HCT116 (cell line): ENCODE measurements around the gene CHST1. TPM values are rescaled to one million over a fixed set of nuclear protein-coding genes. Genes with fewer than 3 reads are reported as not detected.

Experiments
- ATAC-seq: fragments of 200-7000 bp; cut with Tn5 transposase; 2 replicates; pipeline ENCODE4 v1.9.1; 2020; ENCODE audit warnings: mild to moderate bottlenecking, moderate library complexity
- BruUV-seq: library from RNA; stranded (reverse); fragments of 400-500 nt; replicated peaks from 2 replicates; lab custom pipeline; 2021; lab: Mats Ljungman, UMichigan
- CTCF ChIA-PET: fragments of 300-600 bp; sonication (Branson Sonifier 250); formaldehyde crosslinking; loops from one replicate; lab custom pipeline; 2021; ENCODE audit warnings: antibody characterized with exemption; lab: Charles Lee
- POLR2A ChIA-PET: fragments of 300-600, 350-600 bp; sonication (Branson Sonifier 250); formaldehyde crosslinking; loops from one replicate; lab custom pipeline; 2021; ENCODE audit warnings: antibody characterized with exemption; lab: Charles Lee
- RAD21 ChIA-PET, 2 experiments: fragments of 300-600 bp; sonication (Branson Sonifier 250); formaldehyde crosslinking; loops; one replicate each; lab custom pipeline; 2023; ENCODE audit warnings: low total read pairs in 2 of 2; ENCODE audit not compliant: uncharacterized antibody in 2 of 2, unreplicated experiment in 2 of 2, low non-redundant PET in 1 of 2; lab: Charles Lee
- DNase-seq: peaks from one replicate; pipeline ENCODE4 v3.0.0-alpha.2; 2010; ENCODE audit warnings: low read depth, low spot score
- H2AFZ ChIP-seq: fragments of 200-600 bp; shearing (Covaris generic), sonication (generic); 2 replicates; pipeline ENCODE4 v1.6.1; 2017; ENCODE audit warnings: low read depth, mixed run types, mixed read lengths, antibody characterized with exemption, low read length; ENCODE audit not compliant: poor library complexity, severe bottlenecking
- H3K27ac ChIP-seq: 2 replicates; pipeline ENCODE4 v1.5.1; 2012; ENCODE audit warnings: low read depth, low read length
- H3K27me3 ChIP-seq: fragments of 200-600 bp; sonication (generic); 2 replicates; pipeline ENCODE4 v1.6.1; 2016; ENCODE audit warnings: mixed run types, low read length, mixed read lengths; ENCODE audit not compliant: insufficient read depth
- H3K36me3 ChIP-seq, 2 experiments: fragments of 200-500 bp in 1 of 2; fragments of 200-600 bp in 1 of 2; sonication (Bioruptor generic) in 1 of 2; sonication (generic) in 1 of 2; 2 replicates each; pipeline versions ENCODE4 v1.5.1 to v1.6.1; 2014 to 2016; ENCODE audit warnings: low read length in 2 of 2, inconsistent platforms in 1 of 2, mixed read lengths in 1 of 2, mixed run types in 1 of 2; ENCODE audit not compliant: insufficient read depth in 2 of 2, control insufficient read depth in 1 of 2
- H3K4me1 ChIP-seq, 2 experiments: fragments of 200-600 bp in 1 of 2; sonication (generic) in 1 of 2; 2 replicates each; pipeline versions ENCODE4 v1.5.1 to v1.6.1; 2012 to 2017; ENCODE audit warnings: low read length in 2 of 2, inconsistent platforms in 1 of 2, mild to moderate bottlenecking in 1 of 2, mixed read lengths in 1 of 2, mixed run types in 1 of 2, moderate library complexity in 1 of 2; ENCODE audit not compliant: insufficient read depth in 2 of 2, control insufficient read depth in 1 of 2
- H3K4me2 ChIP-seq: fragments of 200-600 bp; sonication (generic); 2 replicates; pipeline ENCODE4 v1.6.1; 2017; ENCODE audit warnings: mixed run types, low read length, mixed read lengths
- H3K4me3 ChIP-seq, 2 experiments: fragments of 200-600 bp in 1 of 2; sonication (generic) in 1 of 2; replicated peaks in 1 of 2; 2 replicates each; pipeline ENCODE4 v1.5.1; 2011 to 2016; ENCODE audit warnings: low read length in 2 of 2, control low read depth in 1 of 2, low read depth in 1 of 2, mild to moderate bottlenecking in 1 of 2, mixed read lengths in 1 of 2, mixed run types in 1 of 2
- H3K79me2 ChIP-seq: fragments of 200-600 bp; sonication (generic); 2 replicates; pipeline ENCODE4 v1.6.1; 2017; ENCODE audit warnings: mild to moderate bottlenecking, mixed run types, low read length, moderate library complexity, mixed read lengths; ENCODE audit not compliant: insufficient read depth
- H3K9ac ChIP-seq: fragments of 200-600 bp; sonication (generic); 2 replicates; pipeline ENCODE4 v1.6.1; 2016; ENCODE audit warnings: low read length, mixed read lengths
- H3K9me2 ChIP-seq: fragments of 200-600 bp; sonication (generic), shearing (Covaris generic); 2 replicates; pipeline ENCODE4 v1.6.1; 2017; ENCODE audit warnings: mixed run types, mild to moderate bottlenecking, moderate library complexity; ENCODE audit not compliant: insufficient read depth
- H3K9me3 ChIP-seq, 2 experiments: fragments of 200-500 bp in 1 of 2; fragments of 200-600 bp in 1 of 2; sonication (Bioruptor generic) in 1 of 2; sonication (generic) in 1 of 2; 2 replicates each; pipeline ENCODE4 v1.6.1; 2014 to 2017; ENCODE audit warnings: low read length in 2 of 2, mixed read lengths in 2 of 2, inconsistent platforms in 1 of 2, low read depth in 1 of 2, mild to moderate bottlenecking in 1 of 2, mixed run types in 1 of 2, moderate library complexity in 1 of 2; ENCODE audit not compliant: control insufficient read depth in 1 of 2, insufficient read depth in 1 of 2
- H4K20me1 ChIP-seq: fragments of 200-600 bp; sonication (generic), shearing (Covaris generic); 2 replicates; pipeline ENCODE4 v1.6.1; 2017; ENCODE audit warnings: mixed run types, mild to moderate bottlenecking, moderate library complexity; ENCODE audit not compliant: insufficient read depth
- CBX3 ChIP-seq: IDR thresholded peaks from 2 replicates; pipeline ENCODE4 v1.6.1; 2012; ENCODE audit warnings: low read depth
- CTCF ChIP-seq, 3 experiments: fragments of 200-600 bp in 1 of 3; sonication (generic) in 1 of 3; IDR thresholded peaks in 2 of 3; conservative IDR thresholded peaks in 1 of 3; 2 replicates each; pipeline ENCODE4 v1.5.1; 2012 to 2017; ENCODE audit warnings: low read depth in 2 of 3, low read length in 2 of 3, antibody characterized with exemption in 1 of 3, borderline replicate concordance in 1 of 3, control low read depth in 1 of 3, mild to moderate bottlenecking in 1 of 3, mixed read lengths in 1 of 3, mixed run types in 1 of 3, moderate library complexity in 1 of 3; ENCODE audit not compliant: insufficient read depth in 1 of 3
- FOSL1 ChIP-seq: IDR thresholded peaks from 2 replicates; pipeline ENCODE4 v1.6.1; 2012; ENCODE audit warnings: low read depth
- JUND ChIP-seq: IDR thresholded peaks from 2 replicates; pipeline ENCODE4 v1.6.1; 2012
- POLR2A ChIP-seq: IDR thresholded peaks from 2 replicates; pipeline ENCODE4 v1.7.0; 2011; ENCODE audit warnings: borderline replicate concordance; ENCODE audit not compliant: insufficient read depth, insufficient read length; ENCODE audit errors: extremely low read depth
- POLR2AphosphoS5 ChIP-seq: IDR thresholded peaks from 2 replicates; pipeline ENCODE4 v1.6.1; 2011; ENCODE audit warnings: mild to moderate bottlenecking, low read depth, low read length, moderate library complexity
- REST ChIP-seq: IDR thresholded peaks from 2 replicates; pipeline ENCODE4 v1.6.1; 2012; ENCODE audit warnings: low read depth
- SP1 ChIP-seq: IDR thresholded peaks from 2 replicates; pipeline ENCODE4 v1.6.1; 2012; ENCODE audit warnings: low read depth
- TCF7L2 ChIP-seq: IDR thresholded peaks from 2 replicates; pipeline ENCODE4 v1.7.0; 2011; ENCODE audit warnings: borderline replicate concordance, inconsistent platforms; ENCODE audit not compliant: insufficient read depth, insufficient read length; ENCODE audit errors: extremely low read depth
- intact Hi-C: fragments of 100-400 bp; cut with micrococcal nuclease; formaldehyde crosslinking; loops from 2 replicates; pipeline ENCODE4 v1.10.0; 2022
- total RNA-seq: library from RNA; stranded (reverse); gene quantifications from one replicate; pipeline ENCODE4 v1.2.1, GENCODE V29; 2021; ENCODE audit not compliant: unreplicated experiment

CHST1 gene
- total RNA-seq, 1 experiment from 2014 or later, result 0.69 TPM

- Histone ChIP-seq H3K27ac (no peak overlapping the region), H3K27me3 (no peaks in the 10 kb centered on the region), H3K36me3 (no peaks in the 10 kb centered on the region), H3K4me3 (no peak overlapping the region), H3K79me2 (no peaks in the 10 kb centered on the region), H4K20me1 (no peaks in the 10 kb centered on the region), H3K4me1 (peaks cover 0 to 3% of the 10 kb centered on the region in 2 experiments; a peak in 1 of 4 replicates), H3K9me2 (no peaks in the 10 kb centered on the region), H3K9ac (no peak overlapping the region), H3K4me2 (peak overlapping the region; percentile 26; the same call in 1 of the 2 replicates), H3K9me3 (no peaks in the 10 kb centered on the region), H2AFZ (peak overlapping the region; percentile 34)
- no peak; the same call in 1 of the 2 replicates for ATAC-seq
- TF ChIP-seq POLR2A, result no peak
- no peak for TF ChIP-seq FOSL1
- no peak for TF ChIP-seq POLR2AphosphoS5
- no peak for TF ChIP-seq CTCF (IDR thresholded peaks at IDR 0.05 in 2 of 3, conservative IDR thresholded peaks at IDR 0.05 in 1 of 3; ENCODE audit: borderline replicate concordance in 1 of 3, insufficient read depth in 1 of 3, low read depth in 2 of 3, low read length in 2 of 3)
- no peak for TF ChIP-seq SP1
- no peak for TF ChIP-seq JUND
- TF ChIP-seq TCF7L2, result no peak
- no peak for TF ChIP-seq CBX3
- no peak for TF ChIP-seq REST
- intact Hi-C loops, result loop anchor here (1.0 to 10.0 kb wide), 2 partner anchors 250 to 284 kb away; no protein-coding TSS in a partner anchor
- ChIA-PET RAD21 (interaction anchor here (1.0 to 2.0 kb wide), 3 partner anchors 80 to 284 kb away, joined by 3 to 7 read pairs (median 5); no protein-coding TSS in a partner anchor), POLR2A (no interaction called here), CTCF (interaction anchor here (0.6 to 3.5 kb wide), 26 partner anchors 8 to 544 kb away, joined by 3 to 48 read pairs (median 4); no protein-coding TSS in a partner anchor)
- DNase-seq, result no peak
- BruUV-seq, result no TSS peak
These were observed 10.5 kb downstream of the CHST1 start for GRCh38 chr11:45655012-45655283.
